HG03457 (cell line): Measurements from ENCODE around the gene CXCL14.

Experiments
- ATAC-seq: cut with Tn5 transposase; IDR thresholded peaks from one replicate; pipeline ENCODE4 v1.9.1; 2021; ENCODE audit warnings: moderate number of reproducible peaks; ENCODE audit not compliant: unreplicated experiment

The CXCL14 gene

GRCh38 chr5:135596788-135597187 is 18.0 kb upstream of the CXCL14 start:
- no peak for ATAC-seq

- ATAC-seq = no peak
Measured at GRCh38 chr5:135596157-135596763, 17.5 kb upstream of the CXCL14 start.

- ATAC-seq = no peak
Measured at GRCh38 chr5:135594416-135594960, 15.7 kb upstream of the CXCL14 start.

GRCh38 chr5:135593886-135594285 is 15.1 kb upstream of the CXCL14 start:
- ATAC-seq = no peak

GRCh38 chr5:135593141-135593540 is 14.3 kb upstream of the CXCL14 start:
- ATAC-seq = no peak

GRCh38 chr5:135592312-135593045 is 13.7 kb upstream of the CXCL14 start:
- no peak for ATAC-seq

GRCh38 chr5:135591277-135591676 is 12.5 kb upstream of the CXCL14 start:
- no peak for ATAC-seq

GRCh38 chr5:135589152-135589551 is 10.4 kb upstream of the CXCL14 start:
- ATAC-seq = no peak

- ATAC-seq = no peak
Measured at GRCh38 chr5:135587721-135588663, 9.2 kb upstream of the CXCL14 start.

GRCh38 chr5:135584918-135585317 is 6.1 kb upstream of the CXCL14 start:
- ATAC-seq = no peak

GRCh38 chr5:135584276-135584675 is 5.5 kb upstream of the CXCL14 start:
- ATAC-seq = no peak

- ATAC-seq = no peak
Measured at GRCh38 chr5:135582099-135582781, 3.4 kb upstream of the CXCL14 start.

- no peak for ATAC-seq
Measured at GRCh38 chr5:135578305-135578684, 496 bp downstream of the CXCL14 start.

- ATAC-seq = no peak
Measured at GRCh38 chr5:135577421-135577820, 1.4 kb downstream of the CXCL14 start.

GRCh38 chr5:135576075-135576599 is 2.7 kb downstream of the CXCL14 start:
- ATAC-seq = no peak

GRCh38 chr5:135574493-135574892 is 4.3 kb downstream of the CXCL14 start:
- no peak for ATAC-seq

- ATAC-seq = no peak
Measured at GRCh38 chr5:135571902-135572301, 6.9 kb downstream of the CXCL14 start.

- no peak for ATAC-seq
Measured at GRCh38 chr5:135571066-135571609, 7.7 kb downstream of the CXCL14 start.

GRCh38 chr5:135570453-135570764 is 8.4 kb downstream of the CXCL14 start:
- no peak for ATAC-seq

- no peak for ATAC-seq
Measured at GRCh38 chr5:135569755-135570452, 8.9 kb downstream of the CXCL14 start.
